Bronchial epithelial cell (primary cell): Measurements from ENCODE around the gene PRRT1B. TPM values are rescaled to one million over a fixed set of nuclear protein-coding genes. Genes with fewer than 3 reads are reported as not detected.

Experiments used
- DNase-seq: peaks from one replicate; pipeline ENCODE4 v3.0.0-alpha.2; 2010; ENCODE audit warnings: low read depth
- FAIRE-seq: peaks from 2 replicates; lab custom pipeline; 2011; peaks lifted over from hg19 to GRCh38; lab: Jason Lieb, UNC
- H3K27me3 ChIP-seq: 2 replicates; pipeline ENCODE4 v1.5.1; 2011; ENCODE audit warnings: low read length; ENCODE audit not compliant: control insufficient read depth, insufficient read depth
- H3K36me3 ChIP-seq: 2 replicates; pipeline ENCODE4 v1.5.1; 2011; ENCODE audit warnings: low read length; ENCODE audit not compliant: control insufficient read depth, insufficient read depth
- H3K4me3 ChIP-seq: 2 replicates; pipeline ENCODE4 v1.5.1; 2011; ENCODE audit warnings: mild to moderate bottlenecking, low read depth, low read length, control low read depth
- CTCF ChIP-seq: IDR thresholded peaks from 2 replicates; pipeline ENCODE4 v1.5.1; 2011; ENCODE audit warnings: mild to moderate bottlenecking, moderate library complexity, low read length, control low read depth, inconsistent platforms; ENCODE audit not compliant: insufficient read depth, severe bottlenecking
- total RNA-seq: library from RNA; depleted of rRNA; stranded (reverse); fragments of >200 nt; gene quantifications from 2 replicates; pipeline ENCODE4 v1.2.1, GENCODE V29; 2014

PRRT1B gene
- total RNA-seq, 1 donor from 2014 or later, result not detected

- peak; percentile 73 for DNase-seq
- H3K4me3 ChIP-seq, result no peak overlapping the region
- H3K36me3 ChIP-seq, result peaks cover 18% of the 10 kb centered on the region
- FAIRE-seq, result no peak
- TF ChIP-seq CTCF, result no peak
- H3K27me3 ChIP-seq, result no peaks in the 10 kb centered on the region
These were observed 44.3 kb upstream of the PRRT1B start for GRCh38 chr9:131500939-131501541.

DNA sequence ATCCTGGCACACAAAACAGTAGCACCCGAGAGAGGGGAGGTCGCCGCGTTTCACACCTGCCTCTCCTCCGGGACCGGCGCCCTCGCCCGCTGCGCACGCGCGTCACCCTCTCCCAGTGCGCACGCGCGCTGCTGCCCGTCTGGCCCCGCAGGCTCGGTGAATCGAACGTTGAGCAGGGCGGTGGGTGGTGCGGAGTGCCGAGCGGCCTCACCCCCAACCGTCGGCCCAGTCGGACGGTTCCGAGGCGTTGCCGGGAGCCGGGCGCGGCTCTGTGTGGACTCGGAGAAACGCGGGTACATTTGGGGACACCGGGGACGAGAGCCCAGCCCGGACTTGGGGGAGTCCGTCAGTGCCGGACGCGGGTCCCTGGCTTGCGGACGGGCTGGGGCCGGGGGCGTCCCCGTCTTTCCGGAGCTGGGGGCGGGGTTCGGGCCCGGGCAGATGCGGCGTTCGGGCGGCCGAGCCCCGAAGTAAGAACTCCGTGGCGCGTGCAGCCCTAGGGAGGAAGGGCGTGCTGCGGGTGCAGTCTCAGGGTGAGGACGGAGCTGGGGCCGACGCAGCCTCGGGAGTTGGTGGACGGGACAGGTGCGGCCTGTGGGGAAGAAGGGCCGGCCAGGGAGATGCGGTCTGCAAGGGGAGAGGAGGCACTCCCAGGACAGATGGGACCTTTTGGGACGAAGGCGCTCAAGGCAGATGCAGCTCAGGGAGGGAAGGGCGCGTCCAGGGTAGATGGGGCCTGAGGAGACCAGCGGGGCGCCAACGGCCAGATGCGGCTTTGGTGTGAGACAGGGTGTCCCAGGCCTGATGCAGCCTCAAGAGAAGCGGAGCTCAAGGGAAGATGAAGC lies 42.3 kb upstream of the PRRT1B start, which contains the start of gene POMT1:
Gene POMT1, plus strand, starts transcription at position 138 of the 845 bp plus-strand sequence. CDS start 1,301 bp downstream, outside the sequence.
- FAIRE-seq (no peak), DNase-seq (peak; percentile 60)
- H3K27me3 ChIP-seq, result no peaks in the 10 kb centered on the region
- peaks cover 10% of the 10 kb centered on the region for H3K36me3 ChIP-seq
- H3K4me3 ChIP-seq, result peak within 1 kb of the TSS; percentile 84
- TF ChIP-seq CTCF, result no peak

- Histone ChIP-seq H3K36me3 (peaks cover 10% of the 10 kb centered on the region), H3K27me3 (no peaks in the 10 kb centered on the region), H3K4me3 (peak overlapping the region; percentile 84)
- peak; percentile 60 for DNase-seq
- FAIRE-seq, result no peak
- peak; percentile 14 for TF ChIP-seq CTCF
These were observed 41.5 kb upstream of the PRRT1B start for GRCh38 chr9:131503626-131504465.

- Histone ChIP-seq H3K36me3 (peaks cover 9% of the 10 kb centered on the region), H3K4me3 (no peak overlapping the region), H3K27me3 (no peaks in the 10 kb centered on the region)
- TF ChIP-seq CTCF, result no peak
- DNase-seq (no peak), FAIRE-seq (no peak)
These were observed 40.3 kb upstream of the PRRT1B start for GRCh38 chr9:131505012-131505411.

- Histone ChIP-seq H3K27me3 (no peaks in the 10 kb centered on the region), H3K4me3 (no peak overlapping the region), H3K36me3 (peaks cover 30% of the 10 kb centered on the region)
- DNase-seq (no peak), FAIRE-seq (no peak)
- no peak for TF ChIP-seq CTCF
These were observed 33.9 kb upstream of the PRRT1B start for GRCh38 chr9:131511416-131511815.
